HepG2 (cell line): ENCODE results near the gene TM4SF5. TPM values are rescaled to one million over a fixed set of nuclear protein-coding genes. Genes with fewer than 3 reads are reported as not detected.

ENCODE experiments used
- ATAC-seq: fragments of 200-7000 bp; cut with Tn5 transposase; 3 replicates; pipeline ENCODE4 v1.9.1; 2020; ENCODE audit warnings: mild to moderate bottlenecking, moderate library complexity
- BruUV-seq: library from RNA; stranded (reverse); fragments of 400-500 nt; replicated peaks from 2 replicates; lab custom pipeline; 2021; lab: Mats Ljungman, UMichigan
- CTCF ChIA-PET: fragments of 300-600 bp; formaldehyde crosslinking; extraction: SDS; loops from one replicate; lab custom pipeline; 2021; ENCODE audit warnings: low total read pairs, inconsistent platforms, low intra/inter-chr PET ratio; lab: Yijun Ruan, JAX
- POLR2A ChIA-PET: fragments of 350-600 bp; sonication (Branson Sonifier 250); formaldehyde crosslinking; loops from one replicate; lab custom pipeline; 2020; ENCODE audit warnings: antibody characterized with exemption, inconsistent platforms; lab: Yijun Ruan, JAX
- DNase-seq: peaks from one replicate; pipeline ENCODE4 v3.0.0-alpha.2; 2015; ENCODE audit warnings: low spot score
- FAIRE-seq: peaks from 3 replicates; lab custom pipeline; 2011; peaks lifted over from hg19 to GRCh38; lab: Jason Lieb, UNC
- H2AFZ ChIP-seq: one replicate; pipeline ENCODE4 v1.6.1; 2011; ENCODE audit warnings: low read length, inconsistent platforms
- H3K27ac ChIP-seq: fragments of 300-600 bp; 3 replicates; pipeline ENCODE4 v1.8.0; 2011; ENCODE audit warnings: mixed run types, mild to moderate bottlenecking, mixed read lengths, low read length, inconsistent platforms; ENCODE audit not compliant: insufficient read depth; ENCODE audit errors: extremely low read length
- H3K27me3 ChIP-seq, 2 experiments: fragments of 200-600 bp in 1 of 2; 2 replicates in 1 of 2; 3 replicates in 1 of 2; pipeline versions ENCODE4 v1.6.0 to v1.8.0; 2011; ENCODE audit warnings: low read length in 2 of 2, mild to moderate bottlenecking in 2 of 2, moderate library complexity in 2 of 2, inconsistent platforms in 1 of 2; ENCODE audit not compliant: insufficient read depth in 2 of 2, control insufficient read depth in 1 of 2
- H3K36me3 ChIP-seq, 2 experiments: fragments of 200-600 bp in 1 of 2; replicated peaks in 1 of 2; 2 replicates in 1 of 2; 3 replicates in 1 of 2; pipeline versions ENCODE4 v1.5.1 to v1.8.0; 2011; ENCODE audit warnings: low read length in 2 of 2, inconsistent platforms in 1 of 2; ENCODE audit not compliant: insufficient read depth in 2 of 2, control insufficient read depth in 1 of 2
- H3K4me1 ChIP-seq: 2 replicates; pipeline ENCODE4 v1.5.1; 2012; ENCODE audit warnings: low read length, inconsistent platforms; ENCODE audit not compliant: insufficient read depth
- H3K4me2 ChIP-seq: 2 replicates; pipeline ENCODE4 v1.6.0; 2011; ENCODE audit warnings: low read depth, low read length, inconsistent platforms
- H3K4me3 ChIP-seq, 3 experiments: fragments of 200-600 bp in 1 of 3; sonication (generic), shearing (Covaris generic) in 1 of 3; replicated peaks in 1 of 3; 2 replicates each; pipeline ENCODE4 v1.5.1; 2011 to 2016; ENCODE audit warnings: low read length in 3 of 3, inconsistent platforms in 2 of 3, low read depth in 2 of 3, mild to moderate bottlenecking in 2 of 3, control low read depth in 1 of 3, mixed read lengths in 1 of 3; ENCODE audit not compliant: insufficient read depth in 1 of 3
- H3K79me2 ChIP-seq: one replicate; pipeline ENCODE4 v1.6.1; 2011; ENCODE audit warnings: low read length, inconsistent platforms; ENCODE audit not compliant: insufficient read depth
- H3K9ac ChIP-seq: 2 replicates; pipeline ENCODE4 v1.6.0; 2011; ENCODE audit warnings: mild to moderate bottlenecking, low read depth, low read length, inconsistent platforms; ENCODE audit not compliant: insufficient read depth
- H3K9me3 ChIP-seq: 2 replicates; pipeline ENCODE4 v1.5.1; 2012; ENCODE audit warnings: mild to moderate bottlenecking, low read length
- H4K20me1 ChIP-seq: 2 replicates; pipeline ENCODE4 v1.6.0; 2011; ENCODE audit warnings: inconsistent platforms, mild to moderate bottlenecking, low read length, moderate library complexity; ENCODE audit not compliant: insufficient read depth
- HOXA3 ChIP-seq: sonication (generic); formaldehyde crosslinking; IDR thresholded peaks from 2 replicates; pipeline ENCODE4 v1.5.0; 2020; ENCODE audit warnings: missing genetic modification reagents
- TCF7L2 ChIP-seq: IDR thresholded peaks from 2 replicates; pipeline ENCODE4 v1.6.1; 2011; ENCODE audit warnings: mild to moderate bottlenecking, low read depth, low read length, moderate library complexity
- ZNF121 ChIP-seq: sonication (generic); formaldehyde crosslinking; IDR thresholded peaks from 2 replicates; pipeline ENCODE4 v1.5.0; 2020; ENCODE audit warnings: mild to moderate bottlenecking, missing genetic modification reagents
- ZNF30 ChIP-seq: sonication (generic); formaldehyde crosslinking; IDR thresholded peaks from 2 replicates; pipeline ENCODE4 v1.5.0; 2020; ENCODE audit warnings: mild to moderate bottlenecking, missing genetic modification reagents
- ZNF652 ChIP-seq: IDR thresholded peaks from 2 replicates; pipeline ENCODE4 v1.6.1; 2016; ENCODE audit warnings: low read depth, borderline replicate concordance
- ZNF660 ChIP-seq: sonication (generic); formaldehyde crosslinking; IDR thresholded peaks from 2 replicates; pipeline ENCODE4 v1.5.1; 2020; ENCODE audit warnings: mild to moderate bottlenecking, low read depth, missing genetic modification reagents, borderline replicate concordance
- ZNF879 ChIP-seq: sonication (generic); formaldehyde crosslinking; IDR thresholded peaks from 2 replicates; pipeline ENCODE4 v1.8.1; 2023; ENCODE audit warnings: missing genetic modification reagents
- WGBS: methylation state at CpG from one replicate; pipeline ENCODE4 v1.1.6; 2017; ENCODE audit warnings: low lambda C conversion rate; 5-methylcytosine and 5-hydroxymethylcytosine counted together
- in situ Hi-C: cut with HindIII; loops from 2 replicates; pipeline ENCODE4 v1.10.0; 2017; ENCODE audit warnings: low pct_unique_long_range_greater_than_20kb; ENCODE audit not compliant: extremely low pct_ligation_motif_present
- intact Hi-C: fragments of 100-400 bp; cut with micrococcal nuclease; formaldehyde crosslinking; loops from one replicate; pipeline ENCODE4 v1.10.0; 2022; ENCODE audit not compliant: unreplicated experiment
- polyA plus RNA-seq, 8 experiments: library from polyadenylated mRNA; depleted of rRNA in 3 of 8; stranded (reverse) in 7 of 8; unstranded in 1 of 8; fragments of >200 nt; fragmentation: Illumina TruSeq in 4 of 8; extraction: Trizol in 4 of 8; gene quantifications; 2 replicates each; pipeline versions ENCODE4 v1.2.1 to v1.2.3, GENCODE V29; 2011 to 2016; ENCODE audit warnings: low read depth in 4 of 8, missing spikeins in 1 of 8, mixed read lengths in 1 of 8; ENCODE audit not compliant: insufficient read depth in 1 of 8
- total RNA-seq, 5 experiments: library from RNA; depleted of rRNA; stranded (reverse); fragments of >200 nt; fragmentation: Illumina TruSeq; extraction: Trizol; gene quantifications; 2 replicates each; pipeline ENCODE4 v1.2.3, GENCODE V29; 2016; ENCODE audit warnings: low read depth in 1 of 5
- TF ChIP-seq, protein P1 (sequence below): sonication (generic); formaldehyde crosslinking; IDR thresholded peaks from 2 replicates; pipeline ENCODE4 v1.5.0; 2020; ENCODE audit warnings: mild to moderate bottlenecking, missing genetic modification reagents, borderline replicate concordance
- TF ChIP-seq, protein P2 (sequence below): IDR thresholded peaks from 2 replicates; pipeline ENCODE4 v1.6.1; 2018; ENCODE audit warnings: missing genetic modification reagents
- TF ChIP-seq, protein P3 (sequence below): fragments of 450-650 bp; IDR thresholded peaks from 2 replicates; pipeline ENCODE4 v1.6.1; 2017; ENCODE audit warnings: mild to moderate bottlenecking

Gene TM4SF5
- total and polyA plus RNA-seq, 2 of the 13 experiments (the other 11 are each of a cell fraction or from before 2014, with no cell fraction given): 30.1 to 126 TPM

DNA sequence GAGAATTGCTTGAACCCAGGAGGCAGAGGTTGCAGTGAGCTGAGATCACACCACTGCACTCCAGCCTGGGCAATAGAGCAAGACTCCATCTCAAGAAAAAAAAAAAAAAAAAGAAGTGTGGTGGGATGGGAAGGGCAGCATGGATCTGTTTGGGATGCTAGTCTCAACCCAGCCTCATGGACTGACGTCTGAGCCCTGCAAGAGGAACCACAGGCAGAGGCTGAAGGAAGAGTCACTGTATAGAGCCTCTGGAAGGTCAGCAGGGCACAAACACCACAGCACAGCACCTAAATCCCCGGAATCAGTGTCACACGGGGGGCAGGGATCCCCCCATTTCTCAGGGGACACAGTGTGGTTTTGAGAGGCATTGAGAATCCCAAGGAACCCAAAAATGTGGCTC lies 21.1 kb upstream of the TM4SF5 start:
- Histone ChIP-seq H2AFZ (no peak overlapping the region), H3K4me2 (peak overlapping the region; percentile 62), H4K20me1 (no peaks in the 10 kb centered on the region), H3K4me3 (peak overlapping the region in 1 of 3 experiments; percentile 24; a peak in 2 of 6 replicates)
- WGBS: 7% methylated on average over 1 of the region's 3 CpGs
- DNase-seq: no peak
- no peak for TF ChIP-seq ZNF879 (CRISPR knock-in tag)
- TF ChIP-seq ZNF121: peak; percentile 77; the same call in 1 of the 2 replicates
- TF ChIP-seq, all 625 proteins: peak for 1
- no peaks in the 10 kb centered on the region for H3K9me3 ChIP-seq
- FAIRE-seq: no peak
- in situ Hi-C loops: no loop called here
- no TSS peak for BruUV-seq
- 0 out of 3 replicates have a peak, but pooled peaks have one; percentile 30 for ATAC-seq
- H3K27me3 ChIP-seq: no peaks in the 10 kb centered on the region
- no peaks in the 10 kb centered on the region for H3K36me3 ChIP-seq
- H3K79me2 ChIP-seq: no peaks in the 10 kb centered on the region
- CTCF ChIA-PET: no interaction called here
- H3K27ac ChIP-seq: no peak overlapping the region
- POLR2A ChIA-PET: no interaction called here
- intact Hi-C loops: no loop called here
- H3K9ac ChIP-seq: peak overlapping the region; percentile 31; the same call in 1 of the 2 replicates
- peaks cover 54% of the 10 kb centered on the region for H3K4me1 ChIP-seq

DNA sequence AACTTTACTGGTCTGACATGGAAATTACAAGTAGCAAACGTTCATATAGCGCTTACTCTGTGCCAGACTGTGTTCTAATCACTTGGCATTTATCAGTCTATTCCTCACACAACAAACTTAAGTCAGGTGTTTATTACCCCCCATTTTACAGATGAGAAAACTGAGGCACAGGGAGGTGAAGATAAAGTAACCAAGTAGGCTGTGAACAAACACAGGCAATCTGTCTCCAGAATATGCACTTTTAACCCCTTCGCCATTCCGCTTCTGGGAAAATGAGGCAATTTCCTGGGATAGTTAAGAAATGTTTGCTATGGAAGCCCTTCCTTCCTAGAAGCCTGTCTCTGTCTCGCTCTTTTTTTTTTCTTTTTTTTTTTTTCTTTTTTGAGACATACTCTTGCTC lies 19.8 kb upstream of the TM4SF5 start:
- intact Hi-C loops: no loop called here
- in situ Hi-C loops: no loop called here
- WGBS: 45% methylated on average over 5 of the region's 5 CpGs
- TF ChIP-seq ZNF660: no peak
- TF ChIP-seq, protein P1, sequence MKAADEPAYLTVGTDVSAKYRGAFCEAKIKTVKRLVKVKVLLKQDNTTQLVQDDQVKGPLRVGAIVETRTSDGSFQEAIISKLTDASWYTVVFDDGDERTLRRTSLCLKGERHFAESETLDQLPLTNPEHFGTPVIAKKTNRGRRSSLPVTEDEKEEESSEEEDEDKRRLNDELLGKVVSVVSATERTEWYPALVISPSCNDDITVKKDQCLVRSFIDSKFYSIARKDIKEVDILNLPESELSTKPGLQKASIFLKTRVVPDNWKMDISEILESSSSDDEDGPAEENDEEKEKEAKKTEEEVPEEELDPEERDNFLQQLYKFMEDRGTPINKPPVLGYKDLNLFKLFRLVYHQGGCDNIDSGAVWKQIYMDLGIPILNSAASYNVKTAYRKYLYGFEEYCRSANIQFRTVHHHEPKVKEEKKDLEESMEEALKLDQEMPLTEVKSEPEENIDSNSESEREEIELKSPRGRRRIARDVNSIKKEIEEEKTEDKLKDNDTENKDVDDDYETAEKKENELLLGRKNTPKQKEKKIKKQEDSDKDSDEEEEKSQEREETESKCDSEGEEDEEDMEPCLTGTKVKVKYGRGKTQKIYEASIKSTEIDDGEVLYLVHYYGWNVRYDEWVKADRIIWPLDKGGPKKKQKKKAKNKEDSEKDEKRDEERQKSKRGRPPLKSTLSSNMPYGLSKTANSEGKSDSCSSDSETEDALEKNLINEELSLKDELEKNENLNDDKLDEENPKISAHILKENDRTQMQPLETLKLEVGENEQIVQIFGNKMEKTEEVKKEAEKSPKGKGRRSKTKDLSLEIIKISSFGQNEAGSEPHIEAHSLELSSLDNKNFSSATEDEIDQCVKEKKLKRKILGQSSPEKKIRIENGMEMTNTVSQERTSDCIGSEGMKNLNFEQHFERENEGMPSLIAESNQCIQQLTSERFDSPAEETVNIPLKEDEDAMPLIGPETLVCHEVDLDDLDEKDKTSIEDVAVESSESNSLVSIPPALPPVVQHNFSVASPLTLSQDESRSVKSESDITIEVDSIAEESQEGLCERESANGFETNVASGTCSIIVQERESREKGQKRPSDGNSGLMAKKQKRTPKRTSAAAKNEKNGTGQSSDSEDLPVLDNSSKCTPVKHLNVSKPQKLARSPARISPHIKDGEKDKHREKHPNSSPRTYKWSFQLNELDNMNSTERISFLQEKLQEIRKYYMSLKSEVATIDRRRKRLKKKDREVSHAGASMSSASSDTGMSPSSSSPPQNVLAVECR: no peak
- no peak for TF ChIP-seq HOXA3 (CRISPR knock-in tag)
- no peak for TF ChIP-seq ZNF30 (CRISPR knock-in tag)
- TF ChIP-seq, protein P2, sequence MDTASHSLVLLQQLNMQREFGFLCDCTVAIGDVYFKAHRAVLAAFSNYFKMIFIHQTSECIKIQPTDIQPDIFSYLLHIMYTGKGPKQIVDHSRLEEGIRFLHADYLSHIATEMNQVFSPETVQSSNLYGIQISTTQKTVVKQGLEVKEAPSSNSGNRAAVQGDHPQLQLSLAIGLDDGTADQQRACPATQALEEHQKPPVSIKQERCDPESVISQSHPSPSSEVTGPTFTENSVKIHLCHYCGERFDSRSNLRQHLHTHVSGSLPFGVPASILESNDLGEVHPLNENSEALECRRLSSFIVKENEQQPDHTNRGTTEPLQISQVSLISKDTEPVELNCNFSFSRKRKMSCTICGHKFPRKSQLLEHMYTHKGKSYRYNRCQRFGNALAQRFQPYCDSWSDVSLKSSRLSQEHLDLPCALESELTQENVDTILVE (CRISPR knock-in tag): peak; percentile 43; the same call in 1 of the 2 replicates
- TF ChIP-seq TCF7L2: no peak
- TF ChIP-seq, protein P3, sequence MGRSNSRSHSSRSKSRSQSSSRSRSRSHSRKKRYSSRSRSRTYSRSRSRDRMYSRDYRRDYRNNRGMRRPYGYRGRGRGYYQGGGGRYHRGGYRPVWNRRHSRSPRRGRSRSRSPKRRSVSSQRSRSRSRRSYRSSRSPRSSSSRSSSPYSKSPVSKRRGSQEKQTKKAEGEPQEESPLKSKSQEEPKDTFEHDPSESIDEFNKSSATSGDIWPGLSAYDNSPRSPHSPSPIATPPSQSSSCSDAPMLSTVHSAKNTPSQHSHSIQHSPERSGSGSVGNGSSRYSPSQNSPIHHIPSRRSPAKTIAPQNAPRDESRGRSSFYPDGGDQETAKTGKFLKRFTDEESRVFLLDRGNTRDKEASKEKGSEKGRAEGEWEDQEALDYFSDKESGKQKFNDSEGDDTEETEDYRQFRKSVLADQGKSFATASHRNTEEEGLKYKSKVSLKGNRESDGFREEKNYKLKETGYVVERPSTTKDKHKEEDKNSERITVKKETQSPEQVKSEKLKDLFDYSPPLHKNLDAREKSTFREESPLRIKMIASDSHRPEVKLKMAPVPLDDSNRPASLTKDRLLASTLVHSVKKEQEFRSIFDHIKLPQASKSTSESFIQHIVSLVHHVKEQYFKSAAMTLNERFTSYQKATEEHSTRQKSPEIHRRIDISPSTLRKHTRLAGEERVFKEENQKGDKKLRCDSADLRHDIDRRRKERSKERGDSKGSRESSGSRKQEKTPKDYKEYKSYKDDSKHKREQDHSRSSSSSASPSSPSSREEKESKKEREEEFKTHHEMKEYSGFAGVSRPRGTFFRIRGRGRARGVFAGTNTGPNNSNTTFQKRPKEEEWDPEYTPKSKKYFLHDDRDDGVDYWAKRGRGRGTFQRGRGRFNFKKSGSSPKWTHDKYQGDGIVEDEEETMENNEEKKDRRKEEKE: no peak
- peak; percentile 93 for TF ChIP-seq ZNF652 (CRISPR knock-in tag)

More for the DNA sequence above, 19.8 kb upstream of the TM4SF5 start:
- peak; percentile 81 for DNase-seq
- no peaks in the 10 kb centered on the region for H3K79me2 ChIP-seq
- CTCF ChIA-PET: no interaction called here
- no peak overlapping the region for H3K4me3 ChIP-seq
- no peak overlapping the region for H3K9ac ChIP-seq
- no peak for ATAC-seq
- peak overlapping the region; percentile 26 for H3K27ac ChIP-seq
- no peaks in the 10 kb centered on the region for H4K20me1 ChIP-seq
- no peaks in the 10 kb centered on the region for H3K36me3 ChIP-seq
- H3K4me2 ChIP-seq: peak overlapping the region; percentile 62
- POLR2A ChIA-PET: interaction anchor here (0.7 to 1.0 kb wide), 2 partner anchors 21 to 33 kb away, joined by 3 read pairs; no protein-coding TSS in a partner anchor
- BruUV-seq: no TSS peak
- H3K4me1 ChIP-seq: peaks cover 54% of the 10 kb centered on the region
- no peak overlapping the region for H2AFZ ChIP-seq
- no peaks in the 10 kb centered on the region for H3K9me3 ChIP-seq
- FAIRE-seq: peak; percentile 83
- no peaks in the 10 kb centered on the region for H3K27me3 ChIP-seq
